ENCODE results near the gene TXNDC17. TPM values are rescaled to one million over a fixed set of nuclear protein-coding genes. Genes with fewer than 3 reads are reported as not detected.
A peak's percentile ranks its signal among the peaks of the same experiment; 100 is the strongest.

The TXNDC17 gene
- total and polyA plus RNA-seq, 2 of the 13 experiments (the other 11 are each of a cell fraction or from before 2014, with no cell fraction given): 188 to 266 TPM

- TF ChIP-seq, protein P1, sequence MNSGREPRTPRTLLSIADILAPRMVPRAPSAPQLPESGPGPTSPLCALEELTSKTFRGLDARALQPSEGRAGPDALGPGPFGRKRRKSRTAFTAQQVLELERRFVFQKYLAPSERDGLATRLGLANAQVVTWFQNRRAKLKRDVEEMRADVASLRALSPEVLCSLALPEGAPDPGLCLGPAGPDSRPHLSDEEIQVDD (CRISPR knock-in tag; IDR thresholded peaks at IDR 0.05; ENCODE audit: borderline replicate concordance): no peak
- TF ChIP-seq, protein P2, sequence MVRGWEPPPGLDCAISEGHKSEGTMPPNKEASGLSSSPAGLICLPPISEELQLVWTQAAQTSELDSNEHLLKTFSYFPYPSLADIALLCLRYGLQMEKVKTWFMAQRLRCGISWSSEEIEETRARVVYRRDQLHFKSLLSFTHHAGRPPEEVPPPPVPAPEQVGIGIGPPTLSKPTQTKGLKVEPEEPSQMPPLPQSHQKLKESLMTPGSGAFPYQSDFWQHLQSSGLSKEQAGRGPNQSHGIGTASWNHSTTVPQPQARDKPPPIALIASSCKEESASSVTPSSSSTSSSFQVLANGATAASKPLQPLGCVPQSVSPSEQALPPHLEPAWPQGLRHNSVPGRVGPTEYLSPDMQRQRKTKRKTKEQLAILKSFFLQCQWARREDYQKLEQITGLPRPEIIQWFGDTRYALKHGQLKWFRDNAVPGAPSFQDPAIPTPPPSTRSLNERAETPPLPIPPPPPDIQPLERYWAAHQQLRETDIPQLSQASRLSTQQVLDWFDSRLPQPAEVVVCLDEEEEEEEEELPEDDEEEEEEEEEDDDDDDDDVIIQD (CRISPR knock-in tag; IDR thresholded peaks at IDR 0.05; ENCODE audit: low read depth): 0 out of 2 replicates have a peak, but pooled peaks have one; percentile 22
- TF ChIP-seq MXI1 (IDR thresholded peaks at IDR 0.05; ENCODE audit: borderline replicate concordance, low read depth, low read length): no peak
- TF ChIP-seq EP300 (IDR thresholded peaks at IDR 0.05; ENCODE audit: low read depth in 2 of 2, low read length in 2 of 2): peak in 1 of 2 experiments; percentile 81; a peak in 2 of 4 replicates
- TF ChIP-seq EP300 (CRISPR knock-in tag; IDR thresholded peaks at IDR 0.05; ENCODE audit: borderline replicate concordance): no peak
- TF ChIP-seq KAT8 (CRISPR knock-in tag; IDR thresholded peaks at IDR 0.05): peak; percentile 24; the same call in 1 of the 2 replicates
- TF ChIP-seq MIXL1 (CRISPR knock-in tag; IDR thresholded peaks at IDR 0.05): peak; percentile 28; the same call in 1 of the 2 replicates
- peak; percentile 53; the same call in 1 of the 2 replicates for TF ChIP-seq NCOA1 (CRISPR knock-in tag; IDR thresholded peaks at IDR 0.05)
- TF ChIP-seq FOXA3 (CRISPR knock-in tag; IDR thresholded peaks at IDR 0.05): peak; percentile 75
- peak; percentile 38; the same call in 1 of the 2 replicates for TF ChIP-seq SALL1 (CRISPR knock-in tag; IDR thresholded peaks at IDR 0.05)
- 0 out of 2 replicates have a peak, but pooled peaks have one; percentile 18 for TF ChIP-seq BORCS8-MEF2B (CRISPR knock-in tag; IDR thresholded peaks at IDR 0.05)
- TF ChIP-seq SNAPC2 (CRISPR knock-in tag; IDR thresholded peaks at IDR 0.05): no peak
- TF ChIP-seq ARID4A (CRISPR knock-in tag; IDR thresholded peaks at IDR 0.05; ENCODE audit: borderline replicate concordance): peak; percentile 55; the same call in 1 of the 2 replicates
- peak; percentile 88 for TF ChIP-seq ISL2 (CRISPR knock-in tag; IDR thresholded peaks at IDR 0.05)
- no peak for TF ChIP-seq RFX3 (CRISPR knock-in tag; IDR thresholded peaks at IDR 0.05)
- TF ChIP-seq MEF2D (CRISPR knock-in tag; IDR thresholded peaks at IDR 0.05): peak; percentile 67; the same call in 1 of the 2 replicates
- TF ChIP-seq FOXO1 (CRISPR knock-in tag; IDR thresholded peaks at IDR 0.05): peak; percentile 26; the same call in 1 of the 2 replicates
- 0 out of 2 replicates have a peak, but pooled peaks have one; percentile 75 for TF ChIP-seq BRCA1 (CRISPR knock-in tag; IDR thresholded peaks at IDR 0.05)
- TF ChIP-seq PPARG (CRISPR knock-in tag; conservative IDR thresholded peaks at IDR 0.05): peak; percentile 51; the same call in 1 of the 2 replicates
- TF ChIP-seq ZNF570 (CRISPR knock-in tag; IDR thresholded peaks at IDR 0.05; ENCODE audit: borderline replicate concordance): no peak
- no peak for TF ChIP-seq ZNF75D (CRISPR knock-in tag; IDR thresholded peaks at IDR 0.05; ENCODE audit: borderline replicate concordance)
Measured at GRCh38 chr17:6683081-6683684, 42.3 kb downstream of the TXNDC17 start (continued).

Measured in HepG2 (cell line).